ENCODE results near the gene GALK2.

GALK2 gene

DNA sequence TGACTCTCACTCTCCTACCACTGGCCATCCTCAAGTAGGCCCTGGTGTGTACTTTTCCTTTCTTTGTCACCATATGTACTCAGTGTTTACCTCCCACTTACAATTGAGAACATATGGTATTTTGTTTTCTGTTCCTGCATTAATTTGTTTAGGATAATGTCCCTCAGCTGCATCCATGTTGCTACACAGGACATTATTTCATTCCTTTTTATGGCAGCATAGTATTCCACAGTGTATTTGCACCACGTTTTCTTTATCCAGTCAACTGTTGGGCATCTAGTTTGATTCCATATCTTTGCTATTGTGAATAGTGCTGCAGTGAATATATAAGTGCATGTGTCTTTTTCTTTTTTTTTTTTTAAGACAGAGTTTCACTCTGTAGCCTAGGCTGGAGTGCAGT, 126.2 kb downstream of the GALK2 start:
- H3K4me3 ChIP-seq (ENCODE audit: low read depth in 1 of 2, low read length in 2 of 2), result no peak overlapping the region
- no peaks in the 10 kb centered on the region for H3K27me3 ChIP-seq (ENCODE audit: control insufficient read depth in 1 of 2, insufficient read depth in 2 of 2, low read length in 2 of 2)
- H3K9ac ChIP-seq (ENCODE audit: low read length), result no peak overlapping the region
- no peaks in the 10 kb centered on the region for H3K9me3 ChIP-seq (ENCODE audit: low read length)
- peaks cover 22% of the 10 kb centered on the region for H3K36me3 ChIP-seq (ENCODE audit: insufficient read depth, low read length)
- no peak overlapping the region for H3K27ac ChIP-seq (ENCODE audit: low read depth, low read length)
- H3K4me1 ChIP-seq (ENCODE audit: insufficient read depth, low read length), result no peaks in the 10 kb centered on the region

- no peaks in the 10 kb centered on the region for H3K9me3 ChIP-seq (ENCODE audit: low read length)
- H3K4me1 ChIP-seq (ENCODE audit: insufficient read depth, low read length), result no peaks in the 10 kb centered on the region
- H3K36me3 ChIP-seq (ENCODE audit: insufficient read depth, low read length), result peaks cover 14% of the 10 kb centered on the region
- no peaks in the 10 kb centered on the region for H3K27me3 ChIP-seq (ENCODE audit: control insufficient read depth in 1 of 2, insufficient read depth in 2 of 2, low read length in 2 of 2)
- no peak overlapping the region for H3K27ac ChIP-seq (ENCODE audit: low read depth, low read length)
- no peak overlapping the region for H3K9ac ChIP-seq (ENCODE audit: low read length)
- H3K4me3 ChIP-seq (ENCODE audit: low read depth in 1 of 2, low read length in 2 of 2), result no peak overlapping the region
Measured at GRCh38 chr15:49297584-49297983, 127.5 kb downstream of the GALK2 start.

DNA sequence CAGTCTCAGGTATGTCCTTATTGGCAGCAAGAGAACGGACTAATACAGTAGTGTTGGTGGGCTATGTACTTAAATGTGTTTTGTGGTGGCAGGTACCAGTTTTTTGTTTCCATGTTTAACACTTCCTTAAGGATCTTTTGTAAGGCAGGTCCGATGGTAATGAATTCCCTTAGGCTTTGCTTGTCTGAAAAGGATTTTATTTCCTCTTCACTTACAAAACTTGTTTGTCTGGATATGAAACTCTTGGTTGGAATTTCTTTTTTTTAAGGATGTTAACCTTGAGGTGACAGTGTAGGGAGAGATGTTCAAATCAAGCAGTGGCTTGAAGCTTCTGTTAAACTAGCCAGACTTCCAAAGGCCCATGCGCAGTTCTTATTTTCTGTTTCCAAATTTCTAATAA, 130.8 kb downstream of the GALK2 start:
- H3K4me3 ChIP-seq (ENCODE audit: low read depth in 1 of 2, low read length in 2 of 2), result no peak overlapping the region
- H3K9me3 ChIP-seq (ENCODE audit: low read length), result no peaks in the 10 kb centered on the region
- H3K27me3 ChIP-seq (ENCODE audit: control insufficient read depth in 1 of 2, insufficient read depth in 2 of 2, low read length in 2 of 2), result no peaks in the 10 kb centered on the region
- H3K27ac ChIP-seq (ENCODE audit: low read depth, low read length), result no peak overlapping the region
- peaks cover 14% of the 10 kb centered on the region for H3K36me3 ChIP-seq (ENCODE audit: insufficient read depth, low read length)
- no peak overlapping the region for H3K9ac ChIP-seq (ENCODE audit: low read length)
- no peaks in the 10 kb centered on the region for H3K4me1 ChIP-seq (ENCODE audit: insufficient read depth, low read length)

- H3K9ac ChIP-seq (ENCODE audit: low read length), result no peak overlapping the region
- H3K36me3 ChIP-seq (ENCODE audit: insufficient read depth, low read length), result peaks cover 10% of the 10 kb centered on the region
- H3K4me1 ChIP-seq (ENCODE audit: insufficient read depth, low read length), result no peaks in the 10 kb centered on the region
- no peaks in the 10 kb centered on the region for H3K9me3 ChIP-seq (ENCODE audit: low read length)
- no peaks in the 10 kb centered on the region for H3K27me3 ChIP-seq (ENCODE audit: control insufficient read depth in 1 of 2, insufficient read depth in 2 of 2, low read length in 2 of 2)
- H3K27ac ChIP-seq (ENCODE audit: low read depth, low read length), result no peak overlapping the region
- no peak overlapping the region for H3K4me3 ChIP-seq (ENCODE audit: low read depth in 1 of 2, low read length in 2 of 2)
Measured at GRCh38 chr15:49301562-49301961, 131.5 kb downstream of the GALK2 start.

- H3K36me3 ChIP-seq (ENCODE audit: insufficient read depth, low read length), result peaks cover 10% of the 10 kb centered on the region
- no peaks in the 10 kb centered on the region for H3K9me3 ChIP-seq (ENCODE audit: low read length)
- no peaks in the 10 kb centered on the region for H3K4me1 ChIP-seq (ENCODE audit: insufficient read depth, low read length)
- no peak overlapping the region for H3K4me3 ChIP-seq (ENCODE audit: low read depth in 1 of 2, low read length in 2 of 2)
- H3K27me3 ChIP-seq (ENCODE audit: control insufficient read depth in 1 of 2, insufficient read depth in 2 of 2, low read length in 2 of 2), result no peaks in the 10 kb centered on the region
- H3K9ac ChIP-seq (ENCODE audit: low read length), result no peak overlapping the region
- H3K27ac ChIP-seq (ENCODE audit: low read depth, low read length), result no peak overlapping the region
Measured at GRCh38 chr15:49303003-49303402, 133.0 kb downstream of the GALK2 start.

DNA sequence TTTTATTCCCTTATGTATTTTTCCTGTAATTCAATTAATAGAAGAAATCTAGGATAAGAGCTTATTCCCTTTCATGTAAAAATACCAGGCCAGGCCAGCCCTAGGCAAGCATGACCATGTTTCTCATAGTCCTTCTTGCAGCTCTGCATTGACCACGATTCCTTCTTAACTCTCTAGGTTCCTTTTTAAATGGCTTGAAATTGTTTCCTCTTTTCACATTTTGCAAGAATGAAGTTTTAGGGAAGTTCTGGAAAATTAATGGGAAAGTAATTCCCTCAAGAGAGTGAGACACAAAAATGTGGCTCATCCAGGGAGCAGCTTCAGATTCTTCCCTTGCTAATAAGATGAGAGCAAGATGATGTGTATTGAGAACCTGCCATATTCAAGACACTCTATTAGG, 136.5 kb downstream of the GALK2 start:
- no peaks in the 10 kb centered on the region for H3K9me3 ChIP-seq (ENCODE audit: low read length)
- H3K9ac ChIP-seq (ENCODE audit: low read length), result no peak overlapping the region
- H3K36me3 ChIP-seq (ENCODE audit: insufficient read depth, low read length), result peaks cover 10% of the 10 kb centered on the region
- no peak overlapping the region for H3K27ac ChIP-seq (ENCODE audit: low read depth, low read length)
- no peak overlapping the region for H3K4me3 ChIP-seq (ENCODE audit: low read depth in 1 of 2, low read length in 2 of 2)
- H3K27me3 ChIP-seq (ENCODE audit: control insufficient read depth in 1 of 2, insufficient read depth in 2 of 2, low read length in 2 of 2), result no peaks in the 10 kb centered on the region
- no peaks in the 10 kb centered on the region for H3K4me1 ChIP-seq (ENCODE audit: insufficient read depth, low read length)

DNA sequence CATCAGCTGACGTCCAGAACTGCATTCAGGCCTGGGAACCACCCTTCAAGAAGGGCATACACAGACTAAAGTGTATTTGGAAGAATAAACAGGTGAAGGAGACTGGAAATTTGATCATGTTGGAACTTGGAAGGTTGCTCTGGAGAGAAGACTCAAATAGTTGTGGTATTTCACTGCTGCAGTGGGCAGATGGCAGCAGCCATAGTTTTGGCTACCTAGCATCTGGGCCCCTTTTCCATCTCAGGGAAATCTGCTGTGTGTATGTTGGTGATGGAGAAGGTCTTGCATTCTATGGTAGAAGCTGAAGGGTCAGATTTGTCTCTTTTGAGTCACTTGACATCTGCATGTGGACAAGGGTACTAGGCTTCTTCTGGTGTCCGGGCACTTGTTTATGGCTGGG, 138.6 kb downstream of the GALK2 start:
- H3K27ac ChIP-seq (ENCODE audit: low read depth, low read length), result no peak overlapping the region
- peaks cover 7% of the 10 kb centered on the region for H3K4me1 ChIP-seq (ENCODE audit: insufficient read depth, low read length)
- no peaks in the 10 kb centered on the region for H3K9me3 ChIP-seq (ENCODE audit: low read length)
- no peaks in the 10 kb centered on the region for H3K27me3 ChIP-seq (ENCODE audit: control insufficient read depth in 1 of 2, insufficient read depth in 2 of 2, low read length in 2 of 2)
- H3K36me3 ChIP-seq (ENCODE audit: insufficient read depth, low read length), result peaks cover 8% of the 10 kb centered on the region
- H3K9ac ChIP-seq (ENCODE audit: low read length), result no peak overlapping the region
- no peak overlapping the region for H3K4me3 ChIP-seq (ENCODE audit: low read depth in 1 of 2, low read length in 2 of 2)

DNA sequence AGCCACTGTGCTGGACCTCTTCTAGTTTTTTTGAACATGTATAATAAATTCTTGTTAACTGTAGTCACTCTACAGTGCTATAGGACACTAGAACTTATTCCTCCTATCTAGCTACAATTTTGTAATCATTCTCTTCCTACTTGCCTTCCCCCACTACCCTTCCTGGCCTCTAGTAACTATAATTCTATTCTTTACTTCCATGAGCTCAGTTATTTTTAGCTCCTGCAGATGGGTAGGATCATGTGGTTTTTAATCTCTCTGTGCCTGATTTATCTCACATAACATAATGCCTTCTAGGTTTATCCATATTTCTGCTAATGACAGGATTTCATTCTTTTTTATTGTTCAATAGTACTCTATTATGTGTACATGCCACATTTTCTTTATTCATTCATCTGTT, 139.8 kb downstream of the GALK2 start:
- H3K36me3 ChIP-seq (ENCODE audit: insufficient read depth, low read length), result no peaks in the 10 kb centered on the region
- H3K27ac ChIP-seq (ENCODE audit: low read depth, low read length), result no peak overlapping the region
- no peak overlapping the region for H3K4me3 ChIP-seq (ENCODE audit: low read depth in 1 of 2, low read length in 2 of 2)
- no peak overlapping the region for H3K9ac ChIP-seq (ENCODE audit: low read length)
- H3K9me3 ChIP-seq (ENCODE audit: low read length), result no peaks in the 10 kb centered on the region
- no peaks in the 10 kb centered on the region for H3K27me3 ChIP-seq (ENCODE audit: control insufficient read depth in 1 of 2, insufficient read depth in 2 of 2, low read length in 2 of 2)
- H3K4me1 ChIP-seq (ENCODE audit: insufficient read depth, low read length), result peaks cover 16% of the 10 kb centered on the region

- no peaks in the 10 kb centered on the region for H3K27me3 ChIP-seq (ENCODE audit: control insufficient read depth in 1 of 2, insufficient read depth in 2 of 2, low read length in 2 of 2)
- H3K4me1 ChIP-seq (ENCODE audit: insufficient read depth, low read length), result peaks cover 24% of the 10 kb centered on the region
- H3K4me3 ChIP-seq (ENCODE audit: low read depth in 1 of 2, low read length in 2 of 2), result no peak overlapping the region
- H3K9ac ChIP-seq (ENCODE audit: low read length), result no peak overlapping the region
- no peaks in the 10 kb centered on the region for H3K36me3 ChIP-seq (ENCODE audit: insufficient read depth, low read length)
- no peaks in the 10 kb centered on the region for H3K9me3 ChIP-seq (ENCODE audit: low read length)
- no peak overlapping the region for H3K27ac ChIP-seq (ENCODE audit: low read depth, low read length)
Measured at GRCh38 chr15:49313650-49314049, 143.6 kb downstream of the GALK2 start.

DNA sequence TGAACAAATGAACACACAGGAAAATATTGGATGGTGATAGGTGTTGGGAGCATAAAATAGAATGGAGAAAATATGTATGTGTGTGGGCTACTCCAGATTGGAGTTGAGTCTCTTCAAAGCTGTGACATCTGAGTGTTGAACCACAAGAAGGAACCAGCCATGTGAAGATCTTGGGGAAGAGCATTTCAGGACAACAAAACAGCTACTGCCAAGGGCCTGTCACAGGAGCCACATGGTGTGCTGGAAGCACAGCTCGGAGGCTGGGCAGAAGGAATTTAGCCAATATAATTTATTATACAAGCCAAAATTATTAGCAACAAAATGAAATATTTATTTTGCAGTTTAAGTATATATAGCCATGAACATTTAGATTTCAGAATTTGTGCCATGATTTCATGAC, 144.7 kb downstream of the GALK2 start:
- no peak overlapping the region for H3K27ac ChIP-seq (ENCODE audit: low read depth, low read length)
- no peak overlapping the region for H3K9ac ChIP-seq (ENCODE audit: low read length)
- no peak overlapping the region for H3K4me3 ChIP-seq (ENCODE audit: low read depth in 1 of 2, low read length in 2 of 2)
- H3K27me3 ChIP-seq (ENCODE audit: control insufficient read depth in 1 of 2, insufficient read depth in 2 of 2, low read length in 2 of 2), result no peaks in the 10 kb centered on the region
- no peaks in the 10 kb centered on the region for H3K9me3 ChIP-seq (ENCODE audit: low read length)
- H3K36me3 ChIP-seq (ENCODE audit: insufficient read depth, low read length), result peaks cover 8% of the 10 kb centered on the region
- peaks cover 24% of the 10 kb centered on the region for H3K4me1 ChIP-seq (ENCODE audit: insufficient read depth, low read length)

- H3K27me3 ChIP-seq (ENCODE audit: control insufficient read depth in 1 of 2, insufficient read depth in 2 of 2, low read length in 2 of 2), result no peaks in the 10 kb centered on the region
- no peaks in the 10 kb centered on the region for H3K9me3 ChIP-seq (ENCODE audit: low read length)
- H3K27ac ChIP-seq (ENCODE audit: low read depth, low read length), result no peak overlapping the region
- H3K36me3 ChIP-seq (ENCODE audit: insufficient read depth, low read length), result peaks cover 15% of the 10 kb centered on the region
- no peak overlapping the region for H3K9ac ChIP-seq (ENCODE audit: low read length)
- peaks cover 24% of the 10 kb centered on the region for H3K4me1 ChIP-seq (ENCODE audit: insufficient read depth, low read length)
- H3K4me3 ChIP-seq (ENCODE audit: low read depth in 1 of 2, low read length in 2 of 2), result no peak overlapping the region
Measured at GRCh38 chr15:49315391-49315823, 145.4 kb downstream of the GALK2 start.

DNA sequence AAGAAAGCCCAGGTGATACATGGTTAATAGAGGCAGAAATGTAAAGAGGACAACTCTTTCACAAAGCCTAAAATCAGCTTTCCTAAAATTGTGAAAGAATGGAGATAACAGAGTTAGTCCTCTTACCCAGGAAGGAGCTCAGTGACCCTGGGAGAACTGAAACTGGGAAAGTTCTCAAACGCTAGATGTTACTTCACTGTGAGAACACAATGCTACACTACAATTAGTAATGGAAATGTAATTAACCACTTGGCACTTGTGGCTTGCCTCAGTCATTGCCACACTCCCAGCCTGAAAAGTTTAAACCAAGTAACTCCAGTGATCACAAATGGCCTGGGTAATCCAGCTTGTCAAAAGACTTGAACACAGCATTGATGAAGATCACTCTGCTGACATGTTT, 150.3 kb downstream of the GALK2 start:
- H3K9ac ChIP-seq (ENCODE audit: low read length), result no peak overlapping the region

More for the DNA sequence above, 150.3 kb downstream of the GALK2 start:
- no peaks in the 10 kb centered on the region for H3K27me3 ChIP-seq (ENCODE audit: control insufficient read depth in 1 of 2, insufficient read depth in 2 of 2, low read length in 2 of 2)
- H3K4me3 ChIP-seq (ENCODE audit: low read depth in 1 of 2, low read length in 2 of 2), result no peak overlapping the region
- H3K9me3 ChIP-seq (ENCODE audit: low read length), result no peaks in the 10 kb centered on the region
- H3K36me3 ChIP-seq (ENCODE audit: insufficient read depth, low read length), result peaks cover 15% of the 10 kb centered on the region
- no peak overlapping the region for H3K27ac ChIP-seq (ENCODE audit: low read depth, low read length)
- peaks cover 3% of the 10 kb centered on the region for H3K4me1 ChIP-seq (ENCODE audit: insufficient read depth, low read length)
